ENCODE data around the gene THRB. TPM values are rescaled to one million over a fixed set of nuclear protein-coding genes. Genes with fewer than 3 reads are reported as not detected.

The THRB gene
- polyA plus RNA-seq, 1 of the 3 experiments (the other 2 are of a cell fraction): 0.02 TPM

DNA sequence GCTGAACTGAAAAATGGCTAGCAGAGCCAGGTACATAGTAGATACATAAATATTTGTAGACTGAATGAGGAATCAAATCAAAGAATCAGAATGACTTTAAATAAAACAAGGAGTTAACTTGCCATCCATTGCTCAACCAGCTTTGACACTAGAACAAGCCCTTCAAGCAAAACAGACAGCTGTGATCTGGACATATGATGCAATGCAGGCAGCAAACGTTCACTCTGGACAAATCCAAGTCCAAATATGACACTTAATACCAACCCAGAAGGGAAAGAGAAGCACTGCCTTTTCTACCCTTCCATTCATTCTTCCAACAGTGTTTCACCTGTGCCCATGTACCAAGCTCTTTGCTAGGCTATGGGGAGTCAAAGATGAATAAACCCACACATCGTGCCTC is 4.5 kb downstream of the THRB start:
- CTCF ChIA-PET: interaction anchor here (1.0 to 1.9 kb wide), 4 partner anchors 12 to 37 kb away, joined by 3 to 7 read pairs (median 4); no protein-coding TSS in a partner anchor
- Histone ChIP-seq H3K79me2 (ENCODE audit: insufficient read depth) (no peaks in the 10 kb centered on the region), H3K27me3 (ENCODE audit: insufficient read depth) (peaks cover 24% of the 10 kb centered on the region)

DNA sequence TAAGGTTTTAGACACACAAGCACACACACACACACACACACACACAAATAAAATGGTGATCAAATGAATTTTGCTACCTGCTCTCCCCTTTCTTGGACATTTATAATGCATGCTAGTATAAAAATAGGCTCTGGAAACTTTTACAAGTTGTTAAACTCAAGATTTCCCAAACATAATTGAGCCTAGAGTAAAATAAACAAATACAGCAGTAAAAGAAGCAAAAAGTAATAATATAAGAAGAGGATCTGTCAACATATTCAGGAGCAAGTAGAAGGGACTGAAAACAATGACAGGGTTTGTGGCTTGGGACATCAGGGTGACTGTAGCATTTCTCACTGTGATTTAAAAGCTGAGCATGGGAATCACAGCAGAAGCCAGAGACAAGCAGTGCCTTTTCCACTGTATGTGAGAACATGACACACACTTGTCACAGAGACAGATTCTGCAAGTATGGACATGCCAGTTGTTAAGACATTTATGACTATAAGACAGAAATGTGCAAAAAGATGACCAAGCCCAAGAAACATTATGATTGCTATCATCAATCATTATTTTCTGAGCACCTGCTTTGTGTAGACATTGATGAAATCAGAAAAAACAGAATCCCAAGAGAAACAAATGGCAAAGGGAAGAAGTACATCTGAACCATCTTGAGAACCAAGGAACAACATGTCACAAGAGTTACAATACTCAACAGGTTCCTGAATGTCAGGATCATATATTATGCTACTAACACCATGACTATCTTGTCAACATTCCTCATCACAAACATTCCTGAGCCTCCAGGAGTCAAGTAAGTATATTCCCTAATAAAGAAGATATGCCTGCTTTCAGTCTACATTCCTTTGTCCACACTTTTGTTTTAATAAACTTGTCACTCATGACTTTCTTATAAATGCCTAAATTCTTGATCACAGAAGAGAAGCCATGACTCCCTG is 7.1 kb downstream of the THRB start:
- POLR2A ChIA-PET: no interaction called here
- Histone ChIP-seq H3K36me3 (replicated peaks in 1 of 2; ENCODE audit: control insufficient read depth in 1 of 2, insufficient read depth in 2 of 2, low read length in 1 of 2) (no peaks in the 10 kb centered on the region), H3K79me2 (ENCODE audit: insufficient read depth) (no peaks in the 10 kb centered on the region), H2AFZ (ENCODE audit: low read depth) (no peak overlapping the region), H3K9ac (no peak overlapping the region), H3K4me3 (ENCODE audit: low read depth in 2 of 2, low read length in 1 of 2) (no peak overlapping the region), H3K9me3 (no peaks in the 10 kb centered on the region), H3F3A (replicated peaks; ENCODE audit: insufficient read depth) (no peaks in the 10 kb centered on the region), H3K27ac (ENCODE audit: low read depth in 2 of 2, low read length in 1 of 2) (no peak overlapping the region), H4K20me1 (ENCODE audit: insufficient read depth) (no peaks in the 10 kb centered on the region), H3K4me1 (ENCODE audit: control insufficient read depth in 1 of 2, insufficient read depth in 2 of 2, low read depth in 1 of 2, low read length in 1 of 2) (no peaks in the 10 kb centered on the region), H3K4me2 (no peak overlapping the region), H3K27me3 (ENCODE audit: insufficient read depth) (peaks cover 5% of the 10 kb centered on the region; the same call in 1 of the 2 replicates), H3K9me2 (no peaks in the 10 kb centered on the region)
- no peak for DNase-seq
- CTCF ChIA-PET: no interaction called here
- TF ChIP-seq YY1 (IDR thresholded peaks at IDR 0.05; ENCODE audit: low read depth): no peak
- no peak for TF ChIP-seq EP300 (IDR thresholded peaks at IDR 0.05; ENCODE audit: borderline replicate concordance in 1 of 2, low read depth in 1 of 2, low read length in 1 of 2)
- TF ChIP-seq EZH2phosphoT487 (IDR thresholded peaks at IDR 0.05; ENCODE audit: borderline replicate concordance, low read depth): no peak
- TF ChIP-seq RAD21 (IDR thresholded peaks at IDR 0.05; ENCODE audit: low read length): no peak
- TF ChIP-seq, protein P1, sequence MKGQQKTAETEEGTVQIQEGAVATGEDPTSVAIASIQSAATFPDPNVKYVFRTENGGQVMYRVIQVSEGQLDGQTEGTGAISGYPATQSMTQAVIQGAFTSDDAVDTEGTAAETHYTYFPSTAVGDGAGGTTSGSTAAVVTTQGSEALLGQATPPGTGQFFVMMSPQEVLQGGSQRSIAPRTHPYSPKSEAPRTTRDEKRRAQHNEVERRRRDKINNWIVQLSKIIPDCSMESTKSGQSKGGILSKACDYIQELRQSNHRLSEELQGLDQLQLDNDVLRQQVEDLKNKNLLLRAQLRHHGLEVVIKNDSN (IDR thresholded peaks at IDR 0.05; ENCODE audit: borderline replicate concordance, low read depth): no peak
- TF ChIP-seq GABPA (IDR thresholded peaks at IDR 0.05; ENCODE audit: low read depth): no peak
- TF ChIP-seq, protein P2, sequence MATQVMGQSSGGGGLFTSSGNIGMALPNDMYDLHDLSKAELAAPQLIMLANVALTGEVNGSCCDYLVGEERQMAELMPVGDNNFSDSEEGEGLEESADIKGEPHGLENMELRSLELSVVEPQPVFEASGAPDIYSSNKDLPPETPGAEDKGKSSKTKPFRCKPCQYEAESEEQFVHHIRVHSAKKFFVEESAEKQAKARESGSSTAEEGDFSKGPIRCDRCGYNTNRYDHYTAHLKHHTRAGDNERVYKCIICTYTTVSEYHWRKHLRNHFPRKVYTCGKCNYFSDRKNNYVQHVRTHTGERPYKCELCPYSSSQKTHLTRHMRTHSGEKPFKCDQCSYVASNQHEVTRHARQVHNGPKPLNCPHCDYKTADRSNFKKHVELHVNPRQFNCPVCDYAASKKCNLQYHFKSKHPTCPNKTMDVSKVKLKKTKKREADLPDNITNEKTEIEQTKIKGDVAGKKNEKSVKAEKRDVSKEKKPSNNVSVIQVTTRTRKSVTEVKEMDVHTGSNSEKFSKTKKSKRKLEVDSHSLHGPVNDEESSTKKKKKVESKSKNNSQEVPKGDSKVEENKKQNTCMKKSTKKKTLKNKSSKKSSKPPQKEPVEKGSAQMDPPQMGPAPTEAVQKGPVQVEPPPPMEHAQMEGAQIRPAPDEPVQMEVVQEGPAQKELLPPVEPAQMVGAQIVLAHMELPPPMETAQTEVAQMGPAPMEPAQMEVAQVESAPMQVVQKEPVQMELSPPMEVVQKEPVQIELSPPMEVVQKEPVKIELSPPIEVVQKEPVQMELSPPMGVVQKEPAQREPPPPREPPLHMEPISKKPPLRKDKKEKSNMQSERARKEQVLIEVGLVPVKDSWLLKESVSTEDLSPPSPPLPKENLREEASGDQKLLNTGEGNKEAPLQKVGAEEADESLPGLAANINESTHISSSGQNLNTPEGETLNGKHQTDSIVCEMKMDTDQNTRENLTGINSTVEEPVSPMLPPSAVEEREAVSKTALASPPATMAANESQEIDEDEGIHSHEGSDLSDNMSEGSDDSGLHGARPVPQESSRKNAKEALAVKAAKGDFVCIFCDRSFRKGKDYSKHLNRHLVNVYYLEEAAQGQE (IDR thresholded peaks at IDR 0.05; ENCODE audit: low read depth, low read length): no peak
- no peak for TF ChIP-seq RFX5 (IDR thresholded peaks at IDR 0.05; ENCODE audit: low read length)
- TF ChIP-seq, protein P3, sequence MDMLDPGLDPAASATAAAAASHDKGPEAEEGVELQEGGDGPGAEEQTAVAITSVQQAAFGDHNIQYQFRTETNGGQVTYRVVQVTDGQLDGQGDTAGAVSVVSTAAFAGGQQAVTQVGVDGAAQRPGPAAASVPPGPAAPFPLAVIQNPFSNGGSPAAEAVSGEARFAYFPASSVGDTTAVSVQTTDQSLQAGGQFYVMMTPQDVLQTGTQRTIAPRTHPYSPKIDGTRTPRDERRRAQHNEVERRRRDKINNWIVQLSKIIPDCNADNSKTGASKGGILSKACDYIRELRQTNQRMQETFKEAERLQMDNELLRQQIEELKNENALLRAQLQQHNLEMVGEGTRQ (IDR thresholded peaks at IDR 0.05; ENCODE audit: borderline replicate concordance, low read depth, low read length): no peak
- TF ChIP-seq NFIC (IDR thresholded peaks at IDR 0.05; ENCODE audit: borderline replicate concordance): no peak
- no peak for TF ChIP-seq TAF1 (IDR thresholded peaks at IDR 0.05; ENCODE audit: borderline replicate concordance, low read depth, low read length)
- no peak for TF ChIP-seq RCOR1 (IDR thresholded peaks at IDR 0.05; ENCODE audit: low read length)
- TF ChIP-seq GATA2 (CRISPR knock-in tag; IDR thresholded peaks at IDR 0.05): no peak
- no peak for TF ChIP-seq FOXJ3 (CRISPR knock-in tag; IDR thresholded peaks at IDR 0.05)
- no peak for TF ChIP-seq MEF2A (IDR thresholded peaks at IDR 0.05; ENCODE audit: borderline replicate concordance, low read depth)
- no peak for TF ChIP-seq TEAD4 (IDR thresholded peaks at IDR 0.05; ENCODE audit: borderline replicate concordance, insufficient read depth)

More for the DNA sequence above, 4.5 kb downstream of the THRB start:
- H2AFZ ChIP-seq (ENCODE audit: low read depth): no peak overlapping the region
- H3K9me3 ChIP-seq: no peaks in the 10 kb centered on the region
- H3K9ac ChIP-seq: no peak overlapping the region
- H3K4me1 ChIP-seq (ENCODE audit: control insufficient read depth in 1 of 2, insufficient read depth in 2 of 2, low read depth in 1 of 2, low read length in 1 of 2): peaks cover 0 to 8% of the 10 kb centered on the region in 2 experiments; a peak in 1 of 4 replicates
- TF ChIP-seq RXRA (IDR thresholded peaks at IDR 0.05; ENCODE audit: borderline replicate concordance, low read depth) (no peak), MXI1 (IDR thresholded peaks at IDR 0.05; ENCODE audit: low read depth, low read length) (no peak), FOSL2 (IDR thresholded peaks at IDR 0.05; ENCODE audit: borderline replicate concordance, low read depth) (no peak), YY1 (IDR thresholded peaks at IDR 0.05; ENCODE audit: low read depth) (no peak)
- no peak for DNase-seq
- H4K20me1 ChIP-seq (ENCODE audit: insufficient read depth): no peaks in the 10 kb centered on the region
- no peak overlapping the region for H3K4me2 ChIP-seq
- no peaks in the 10 kb centered on the region for H3F3A ChIP-seq (replicated peaks; ENCODE audit: insufficient read depth)
- H3K36me3 ChIP-seq (replicated peaks in 1 of 2; ENCODE audit: control insufficient read depth in 1 of 2, insufficient read depth in 2 of 2, low read length in 1 of 2): no peaks in the 10 kb centered on the region
- POLR2A ChIA-PET: no interaction called here
- H3K4me3 ChIP-seq (ENCODE audit: low read depth in 2 of 2, low read length in 1 of 2): no peak overlapping the region
- 51% methylated on average over 2 of the region's 2 CpGs for WGBS (ENCODE audit: low lambda C conversion rate)
- H3K9me2 ChIP-seq: no peaks in the 10 kb centered on the region
- H3K27ac ChIP-seq (ENCODE audit: low read depth in 2 of 2, low read length in 1 of 2): no peak overlapping the region
